Fibroblast of mammary gland (primary cell): ENCODE data around the gene CRISPLD2.
A peak's percentile ranks its signal among the peaks of the same experiment; 100 is the strongest.

Experiments used
- DNase-seq: peaks from one replicate; pipeline ENCODE4 v3.0.0-alpha.2; 2010; ENCODE audit warnings: low read depth
- H3K4me3 ChIP-seq: 2 replicates; pipeline ENCODE4 v1.5.1; 2011; ENCODE audit warnings: low read depth, mild to moderate bottlenecking, low read length, moderate library complexity; ENCODE audit not compliant: control insufficient read depth
- TF ChIP-seq, protein P1 (sequence below): conservative IDR thresholded peaks from 2 replicates; pipeline ENCODE4 v1.5.1; 2011; ENCODE audit warnings: low read depth, low read length, inconsistent platforms; ENCODE audit not compliant: control insufficient read depth, insufficient read depth

CRISPLD2 gene

DNA sequence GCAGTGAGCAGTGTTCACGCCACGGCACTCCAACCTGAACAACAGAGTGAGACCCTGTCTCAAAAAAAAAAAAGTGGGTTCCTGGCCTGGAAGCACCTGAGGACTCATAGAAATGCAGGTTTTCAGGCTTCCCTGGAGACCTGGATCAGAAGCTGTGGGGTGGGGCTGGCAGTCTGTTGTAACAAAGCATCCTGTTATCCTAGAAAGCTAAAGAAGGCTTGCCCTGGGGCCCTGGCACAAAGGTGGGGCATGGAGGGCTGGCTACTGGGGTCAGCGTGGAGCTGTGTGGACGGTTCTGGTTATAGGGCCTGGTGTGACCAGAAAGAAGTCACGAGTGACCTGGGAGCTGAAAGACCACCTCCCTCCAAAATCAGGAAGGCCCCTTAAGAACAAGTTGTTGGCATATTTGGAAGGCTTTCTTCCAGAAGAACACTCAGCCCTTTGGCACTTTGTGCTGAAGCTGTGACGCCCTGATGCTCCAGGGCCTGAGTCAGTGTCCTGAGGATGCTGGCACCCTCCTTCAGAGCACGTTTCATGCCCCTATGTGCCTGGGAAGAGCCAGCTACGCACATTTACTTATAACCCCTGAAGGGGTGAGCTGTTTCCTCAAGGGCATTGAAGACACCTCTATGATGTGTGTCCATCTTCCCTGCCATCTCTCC lies 6.2 kb downstream of the CRISPLD2 start:
- no peak overlapping the region for H3K4me3 ChIP-seq
- peak; percentile 89 for DNase-seq
- TF ChIP-seq, protein P1, sequence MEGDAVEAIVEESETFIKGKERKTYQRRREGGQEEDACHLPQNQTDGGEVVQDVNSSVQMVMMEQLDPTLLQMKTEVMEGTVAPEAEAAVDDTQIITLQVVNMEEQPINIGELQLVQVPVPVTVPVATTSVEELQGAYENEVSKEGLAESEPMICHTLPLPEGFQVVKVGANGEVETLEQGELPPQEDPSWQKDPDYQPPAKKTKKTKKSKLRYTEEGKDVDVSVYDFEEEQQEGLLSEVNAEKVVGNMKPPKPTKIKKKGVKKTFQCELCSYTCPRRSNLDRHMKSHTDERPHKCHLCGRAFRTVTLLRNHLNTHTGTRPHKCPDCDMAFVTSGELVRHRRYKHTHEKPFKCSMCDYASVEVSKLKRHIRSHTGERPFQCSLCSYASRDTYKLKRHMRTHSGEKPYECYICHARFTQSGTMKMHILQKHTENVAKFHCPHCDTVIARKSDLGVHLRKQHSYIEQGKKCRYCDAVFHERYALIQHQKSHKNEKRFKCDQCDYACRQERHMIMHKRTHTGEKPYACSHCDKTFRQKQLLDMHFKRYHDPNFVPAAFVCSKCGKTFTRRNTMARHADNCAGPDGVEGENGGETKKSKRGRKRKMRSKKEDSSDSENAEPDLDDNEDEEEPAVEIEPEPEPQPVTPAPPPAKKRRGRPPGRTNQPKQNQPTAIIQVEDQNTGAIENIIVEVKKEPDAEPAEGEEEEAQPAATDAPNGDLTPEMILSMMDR, result no peak

- peak; percentile 60 for DNase-seq
- H3K4me3 ChIP-seq, result no peak overlapping the region
- TF ChIP-seq, protein P1, result no peak
These were observed 6.8 kb downstream of the CRISPLD2 start for GRCh38 chr16:84826558-84826941.

GRCh38 chr16:84827131-84827574 lies 7.4 kb downstream of the CRISPLD2 start:
- no peak overlapping the region for H3K4me3 ChIP-seq
- peak; percentile 71 for DNase-seq
- TF ChIP-seq, protein P1, result no peak

- H3K4me3 ChIP-seq, result no peak overlapping the region
- TF ChIP-seq, protein P1, result no peak
- DNase-seq, result no peak
These were observed 8.1 kb downstream of the CRISPLD2 start for GRCh38 chr16:84827897-84828296.

DNA sequence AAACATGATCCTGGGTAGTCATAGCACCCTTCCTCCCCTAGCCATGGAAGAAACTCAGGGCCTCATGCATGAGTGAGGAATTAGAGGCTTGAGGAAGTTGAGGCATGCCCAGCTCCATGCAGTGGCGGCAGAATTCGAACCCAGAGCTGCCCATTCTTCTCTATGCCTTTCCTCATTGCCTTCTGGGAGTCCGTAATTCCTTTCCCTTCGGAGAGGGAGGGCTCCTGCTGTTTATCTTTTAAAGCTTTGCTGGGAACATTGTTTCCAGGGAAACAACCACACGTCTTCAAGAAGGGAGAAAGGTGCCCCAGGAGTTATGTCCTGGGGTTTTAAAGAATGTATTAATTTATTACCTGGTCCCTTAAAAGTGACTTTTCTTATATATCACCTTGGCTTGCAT lies 8.5 kb downstream of the CRISPLD2 start:
- H3K4me3 ChIP-seq, result no peak overlapping the region
- TF ChIP-seq, protein P1, result no peak
- no peak for DNase-seq

- H3K4me3 ChIP-seq, result no peak overlapping the region
- DNase-seq, result peak; percentile 87
- TF ChIP-seq, protein P1, result no peak
These were observed 9.6 kb downstream of the CRISPLD2 start for GRCh38 chr16:84829168-84829965.
